IgD-negative memory B cell (primary cell): Measurements from ENCODE around the gene DUSP21. TPM values are rescaled to one million over a fixed set of nuclear protein-coding genes. Genes with fewer than 3 reads are reported as not detected.
"Not testable (repeated sequence)": the region's sequence is repeated elsewhere in the genome, so short reads cannot be mapped to it uniquely, and the experiment has no call there.

Experiments
- H3K27ac Mint-ChIP-seq, 3 donors: one replicate each; pipeline ENCODE4 v1.8.0; 2020 to 2022; ENCODE audit warnings: mild to moderate bottlenecking in 3 of 3, mixed read lengths in 3 of 3, moderate library complexity in 1 of 3
- H3K27me3 Mint-ChIP-seq: one replicate; pipeline ENCODE4 v1.8.0; 2021; ENCODE audit warnings: mixed read lengths
- H3K36me3 Mint-ChIP-seq: one replicate; pipeline ENCODE4 v1.8.0; 2020; ENCODE audit warnings: mild to moderate bottlenecking, mixed read lengths
- H3K4me1 Mint-ChIP-seq, 3 donors: one replicate each; pipeline ENCODE4 v1.8.0; 2020 to 2022; ENCODE audit warnings: mixed read lengths in 3 of 3, mild to moderate bottlenecking in 1 of 3
- H3K4me3 Mint-ChIP-seq, 4 donors: one replicate each; pipeline ENCODE4 v1.8.0; 2020 to 2022; ENCODE audit warnings: mild to moderate bottlenecking in 4 of 4, mixed read lengths in 4 of 4, moderate library complexity in 3 of 4
- H3K9me3 Mint-ChIP-seq, 3 donors: one replicate each; pipeline ENCODE4 v1.8.0; 2020 to 2021; ENCODE audit warnings: mixed read lengths in 3 of 3, mild to moderate bottlenecking in 1 of 3
- polyA plus RNA-seq: library from polyadenylated mRNA; unstranded; fragments of 300-500 nt; fragmentation: Illumina TruSeq; gene quantifications from one replicate; pipeline ENCODE4 v1.2.3, GENCODE V29; 2021

Gene DUSP21
- polyA plus RNA-seq: not detected

- H3K36me3 Mint-ChIP-seq: no peaks in the 10 kb centered on the region
- H3K4me1 Mint-ChIP-seq: no peaks in the 10 kb centered on the region
- no peak within 1 kb of the TSS for H3K27ac Mint-ChIP-seq
- no peaks in the 10 kb centered on the region for H3K27me3 Mint-ChIP-seq
- H3K4me3 Mint-ChIP-seq: no peak within 1 kb of the TSS
- no peaks in the 10 kb centered on the region for H3K9me3 Mint-ChIP-seq
Measured at GRCh38 chrX:44843753-44844152, at the start of gene DUSP21. Gene DUSP21 (plus strand): TSS chrX:44844021. CDS start chrX:44844133, 112 bp downstream.

GRCh38 chrX:44795945-44796450, 47.8 kb upstream of the DUSP21 start:
- H3K9me3 Mint-ChIP-seq: no peaks in the 10 kb centered on the region
- H3K36me3 Mint-ChIP-seq: peaks cover 3% of the 10 kb centered on the region
- H3K27me3 Mint-ChIP-seq: peaks cover 2% of the 10 kb centered on the region
- no peak overlapping the region for H3K4me3 Mint-ChIP-seq
- H3K4me1 Mint-ChIP-seq: peaks cover 0 to 1% (median 0%) of the 10 kb centered on the region in 3 donors
- H3K27ac Mint-ChIP-seq: no peak overlapping the region

GRCh38 chrX:44802613-44803012, 41.2 kb upstream of the DUSP21 start:
- Mint-ChIP-seq H3K4me3 (no peak overlapping the region), H3K27ac (no peak overlapping the region), H3K9me3 (no peaks in the 10 kb centered on the region), H3K36me3 (no peaks in the 10 kb centered on the region), H3K27me3 (no peaks in the 10 kb centered on the region), H3K4me1 (peaks cover 0 to 1% (median 0%) of the 10 kb centered on the region in 3 donors)

- Mint-ChIP-seq H3K9me3 (no peaks in the 10 kb centered on the region), H3K36me3 (peaks cover 1% of the 10 kb centered on the region), H3K4me1 (no peaks in the 10 kb centered on the region), H3K27ac (no peak overlapping the region), H3K27me3 (peaks cover 8% of the 10 kb centered on the region), H3K4me3 (no peak overlapping the region)
Measured at GRCh38 chrX:44815681-44816080, 28.1 kb upstream of the DUSP21 start.

- Mint-ChIP-seq H3K36me3 (peaks cover 1% of the 10 kb centered on the region), H3K27me3 (peaks cover 8% of the 10 kb centered on the region), H3K27ac (no peak overlapping the region), H3K9me3 (peaks cover 0 to 4% (median 0%) of the 10 kb centered on the region in 3 donors), H3K4me3 (no peak overlapping the region), H3K4me1 (no peaks in the 10 kb centered on the region)
Measured at GRCh38 chrX:44816367-44816766, 27.5 kb upstream of the DUSP21 start.

GRCh38 chrX:44817029-44817428, 26.8 kb upstream of the DUSP21 start:
- Mint-ChIP-seq H3K27me3 (peaks cover 8% of the 10 kb centered on the region), H3K27ac (peak overlapping the region in 1 of 3 donors; percentile 16), H3K4me3 (no peak overlapping the region), H3K4me1 (no peaks in the 10 kb centered on the region), H3K9me3 (peaks cover 0 to 11% (median 3%) of the 10 kb centered on the region in 3 donors), H3K36me3 (peaks cover 1% of the 10 kb centered on the region)

GRCh38 chrX:44822601-44823000, 21.2 kb upstream of the DUSP21 start:
- Mint-ChIP-seq H3K36me3 (no peaks in the 10 kb centered on the region), H3K4me1 (peaks cover 0 to 2% (median 0%) of the 10 kb centered on the region in 3 donors), H3K4me3 (no peak overlapping the region), H3K9me3 (peaks cover 0 to 13% (median 5%) of the 10 kb centered on the region in 3 donors), H3K27ac (no peak overlapping the region), H3K27me3 (peaks cover 1% of the 10 kb centered on the region)

GRCh38 chrX:44823193-44823592, 20.6 kb upstream of the DUSP21 start:
- H3K27ac Mint-ChIP-seq, H3K4me3 Mint-ChIP-seq, H3K27me3 Mint-ChIP-seq, H3K36me3 Mint-ChIP-seq, H3K4me1 Mint-ChIP-seq: not testable (repeated sequence)
- peaks cover 0 to 13% (median 5%) of the 10 kb centered on the region in 3 donors for H3K9me3 Mint-ChIP-seq

GRCh38 chrX:44828008-44828605, 15.7 kb upstream of the DUSP21 start:
- peaks cover 0 to 2% (median 0%) of the 10 kb centered on the region in 3 donors for H3K4me1 Mint-ChIP-seq
- H3K36me3 Mint-ChIP-seq: no peaks in the 10 kb centered on the region
- no peak overlapping the region for H3K27ac Mint-ChIP-seq
- no peak overlapping the region for H3K4me3 Mint-ChIP-seq
- H3K27me3 Mint-ChIP-seq: peaks cover 1% of the 10 kb centered on the region
- H3K9me3 Mint-ChIP-seq: no peaks in the 10 kb centered on the region

- Mint-ChIP-seq H3K36me3 (peaks cover 2% of the 10 kb centered on the region), H3K4me3 (no peak overlapping the region), H3K27ac (no peak overlapping the region), H3K27me3 (peaks cover 1% of the 10 kb centered on the region), H3K9me3 (no peaks in the 10 kb centered on the region), H3K4me1 (peaks cover 0 to 2% (median 0%) of the 10 kb centered on the region in 3 donors)
Measured at GRCh38 chrX:44829832-44830231, 14.0 kb upstream of the DUSP21 start.

GRCh38 chrX:44842550-44843317, 1.1 kb upstream of the DUSP21 start:
- H3K4me1 Mint-ChIP-seq: no peaks in the 10 kb centered on the region
- peaks cover 0 to 2% (median 0%) of the 10 kb centered on the region in 3 donors for H3K9me3 Mint-ChIP-seq
- no peaks in the 10 kb centered on the region for H3K27me3 Mint-ChIP-seq
- no peak overlapping the region for H3K27ac Mint-ChIP-seq
- no peak overlapping the region for H3K4me3 Mint-ChIP-seq
- no peaks in the 10 kb centered on the region for H3K36me3 Mint-ChIP-seq

GRCh38 chrX:44843318-44843702, 511 bp upstream of the DUSP21 start:
- Mint-ChIP-seq H3K4me3 (no peak overlapping the region), H3K4me1 (no peaks in the 10 kb centered on the region), H3K36me3 (no peaks in the 10 kb centered on the region), H3K9me3 (peaks cover 0 to 2% (median 0%) of the 10 kb centered on the region in 3 donors), H3K27ac (no peak overlapping the region), H3K27me3 (no peaks in the 10 kb centered on the region)

- Mint-ChIP-seq H3K4me1 (no peaks in the 10 kb centered on the region), H3K9me3 (no peaks in the 10 kb centered on the region), H3K27ac (no peak overlapping the region), H3K36me3 (no peaks in the 10 kb centered on the region), H3K27me3 (no peaks in the 10 kb centered on the region), H3K4me3 (no peak overlapping the region)
Measured at GRCh38 chrX:44844204-44844603, 383 bp downstream of the DUSP21 start.

- H3K27ac Mint-ChIP-seq, H3K9me3 Mint-ChIP-seq, H3K4me1 Mint-ChIP-seq, H3K27me3 Mint-ChIP-seq, H3K4me3 Mint-ChIP-seq, H3K36me3 Mint-ChIP-seq: not testable (repeated sequence)
Measured at GRCh38 chrX:44850891-44851290, 7.1 kb downstream of the DUSP21 start.

GRCh38 chrX:44871114-44871645, 27.4 kb downstream of the DUSP21 start:
- Mint-ChIP-seq H3K27ac (peak overlapping the region; percentile 40 to 98 (median 97)), H3K4me1 (peaks cover 10 to 21% (median 20%) of the 10 kb centered on the region in 3 donors), H3K9me3 (no peaks in the 10 kb centered on the region), H3K4me3 (peak overlapping the region; percentile 57 to 99 (median 92)), H3K36me3 (peaks cover 2% of the 10 kb centered on the region), H3K27me3 (peaks cover 2% of the 10 kb centered on the region)
